HG03196 (cell line): ENCODE results near the gene GIMAP7.
"Not testable (repeated sequence)": the region's sequence is repeated elsewhere in the genome, so short reads cannot be mapped to it uniquely, and the experiment has no call there.

Experiments used
- ATAC-seq: cut with Tn5 transposase; IDR thresholded peaks from one replicate; pipeline ENCODE4 v1.9.1; 2021; ENCODE audit not compliant: unreplicated experiment

Gene GIMAP7

DNA sequence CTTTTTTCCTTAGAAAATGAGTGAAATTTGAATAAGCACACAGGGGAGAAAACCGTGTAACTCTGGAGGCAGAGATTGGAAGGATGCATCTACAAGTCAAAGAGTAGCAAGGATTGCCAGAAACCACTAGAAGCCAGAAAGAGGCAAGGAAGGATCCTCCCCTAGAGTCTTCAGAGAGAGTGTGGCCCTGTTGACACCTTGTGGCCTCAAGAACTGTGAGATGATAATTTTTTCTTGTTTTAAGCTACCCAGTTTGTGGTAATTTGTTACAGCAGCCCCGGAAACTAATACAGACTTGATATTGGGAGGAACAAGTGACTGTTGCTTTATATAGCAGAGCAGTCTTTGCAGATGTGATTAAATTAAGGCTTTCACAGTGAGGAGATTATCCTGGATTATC is 3.6 kb upstream of the GIMAP7 start:
- ATAC-seq, result no peak

- ATAC-seq, result no peak
These were observed 914 bp upstream of the GIMAP7 start for GRCh38 chr7:150513758-150514157.

- ATAC-seq, result peak; percentile 35
These were observed 826 bp downstream of the GIMAP7 start for GRCh38 chr7:150515248-150516147.

- ATAC-seq, result no peak
These were observed 2.5 kb downstream of the GIMAP7 start for GRCh38 chr7:150516956-150517745.

DNA sequence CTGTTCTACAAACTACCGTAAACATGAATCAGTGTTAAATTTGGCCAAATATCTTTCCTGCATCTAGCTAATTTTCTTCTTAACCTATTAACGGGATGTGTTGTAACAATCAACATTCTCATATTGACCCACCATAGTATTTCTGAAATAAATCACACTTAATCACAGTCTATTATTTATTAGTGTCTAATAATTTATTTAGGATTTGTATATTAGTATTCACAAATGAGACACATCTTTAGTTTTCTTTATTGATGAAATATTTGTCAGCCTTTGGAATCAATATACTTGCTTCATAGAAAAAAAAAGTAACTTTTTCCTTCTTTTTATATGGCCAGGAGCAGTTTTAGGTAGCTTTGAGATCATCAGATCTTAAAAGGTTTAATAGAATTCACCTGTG is 4.6 kb downstream of the GIMAP7 start:
- ATAC-seq, result no peak

- no peak for ATAC-seq
These were observed 5.5 kb downstream of the GIMAP7 start for GRCh38 chr7:150520145-150520544.

DNA sequence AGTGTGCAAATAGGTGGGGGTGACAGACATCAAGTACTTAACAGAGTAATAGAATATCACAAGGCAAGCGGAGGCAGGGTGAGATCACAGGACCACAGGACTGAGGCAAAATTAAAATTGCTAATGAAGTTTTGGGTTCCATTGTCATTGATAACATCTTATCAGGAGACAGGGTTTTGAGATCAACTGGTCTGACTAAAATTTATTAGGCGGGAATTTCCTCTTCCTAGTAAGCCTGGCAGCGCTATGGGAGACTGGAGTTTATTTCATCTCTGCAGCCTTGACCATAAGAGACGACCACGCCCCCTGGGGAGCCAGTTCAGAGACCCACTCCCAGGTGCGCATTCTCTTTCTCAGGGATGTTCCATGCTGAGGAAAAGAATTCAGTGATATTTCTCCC is 8.3 kb downstream of the GIMAP7 start:
- ATAC-seq, result not testable (repeated sequence)

DNA sequence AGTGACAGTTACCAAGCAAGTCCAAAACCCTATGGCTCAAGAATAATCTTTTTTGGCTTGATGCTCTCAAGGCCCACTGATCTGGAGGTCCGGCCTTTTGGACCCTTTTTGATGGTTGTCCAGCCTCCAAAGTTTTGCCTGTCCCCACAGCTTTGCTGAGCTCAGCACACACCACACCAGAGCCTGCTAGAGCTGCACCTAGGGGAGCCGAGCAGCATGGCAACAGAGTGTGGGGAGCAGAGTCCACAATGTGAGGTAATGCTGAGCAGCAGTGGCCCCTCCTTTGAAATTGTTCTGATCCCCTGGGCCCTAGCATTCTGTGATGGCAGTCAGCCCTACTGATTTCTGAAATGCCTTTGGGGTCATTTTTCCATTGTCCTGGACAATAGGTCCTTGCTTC is 9.3 kb downstream of the GIMAP7 start:
- ATAC-seq, result no peak

DNA sequence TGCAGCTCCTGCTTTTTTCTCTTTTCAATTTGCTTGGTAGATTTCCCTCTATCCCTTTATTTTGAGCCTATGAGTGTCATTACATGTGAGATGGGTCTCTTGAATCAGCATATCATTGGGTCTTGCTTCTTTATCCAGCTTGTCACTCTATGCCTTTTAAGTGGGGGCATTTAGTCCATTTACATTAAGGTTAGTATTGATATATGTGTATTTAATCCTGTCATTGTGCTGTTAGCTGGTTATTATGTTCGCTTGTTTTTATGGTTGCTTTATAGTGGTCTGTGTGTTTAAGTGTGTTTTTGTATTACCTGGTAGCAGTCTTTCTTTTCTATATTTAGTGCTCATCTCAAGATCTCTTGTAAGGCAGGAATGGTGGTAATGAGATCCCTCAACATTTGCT is 17.0 kb downstream of the GIMAP7 start:
- no peak for ATAC-seq

DNA sequence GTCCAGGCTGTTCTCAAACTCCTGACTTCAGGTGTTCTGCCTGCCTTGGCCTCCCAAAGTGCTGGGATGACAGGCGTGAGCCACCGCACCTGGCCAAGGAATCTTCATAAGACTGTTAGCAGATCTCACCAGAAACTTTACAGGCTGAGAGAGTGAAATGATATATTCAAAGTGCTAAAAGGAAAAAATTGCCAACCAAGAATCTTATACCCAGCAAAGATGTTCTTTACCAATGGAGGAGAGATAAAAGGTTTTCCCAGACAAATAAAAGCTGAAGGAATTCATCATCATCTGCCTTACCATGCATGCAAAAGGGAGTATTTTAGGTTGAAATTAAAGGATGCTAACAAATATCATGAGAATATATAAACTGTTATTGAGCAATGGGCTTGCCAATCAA is 23.6 kb downstream of the GIMAP7 start:
- no peak for ATAC-seq

GRCh38 chr7:150553163-150553562 is 38.5 kb downstream of the GIMAP7 start:
- ATAC-seq, result no peak

GRCh38 chr7:150556521-150557138 is 42.0 kb downstream of the GIMAP7 start:
- no peak for ATAC-seq

DNA sequence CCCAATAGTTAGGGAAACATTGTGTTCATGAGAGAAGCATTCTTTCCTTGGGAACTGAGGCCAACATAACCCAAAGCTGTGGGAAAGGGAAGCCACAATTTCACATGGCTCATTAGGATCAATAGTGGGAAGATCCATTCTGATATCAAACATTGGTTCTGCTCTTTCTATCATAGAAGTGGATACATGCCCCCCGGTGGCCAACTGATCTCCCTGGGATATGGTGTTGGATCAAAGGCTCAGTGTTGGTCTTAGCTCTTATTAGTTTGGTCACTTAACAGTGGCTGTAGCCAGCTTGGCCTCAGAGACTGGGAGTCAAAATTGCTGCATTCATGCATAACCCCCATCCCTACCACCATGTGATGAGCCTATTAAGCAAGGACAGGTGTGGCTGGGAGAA is 45.8 kb downstream of the GIMAP7 start:
- ATAC-seq, result no peak

GRCh38 chr7:150562919-150563318 is 48.2 kb downstream of the GIMAP7 start:
- no peak for ATAC-seq

DNA sequence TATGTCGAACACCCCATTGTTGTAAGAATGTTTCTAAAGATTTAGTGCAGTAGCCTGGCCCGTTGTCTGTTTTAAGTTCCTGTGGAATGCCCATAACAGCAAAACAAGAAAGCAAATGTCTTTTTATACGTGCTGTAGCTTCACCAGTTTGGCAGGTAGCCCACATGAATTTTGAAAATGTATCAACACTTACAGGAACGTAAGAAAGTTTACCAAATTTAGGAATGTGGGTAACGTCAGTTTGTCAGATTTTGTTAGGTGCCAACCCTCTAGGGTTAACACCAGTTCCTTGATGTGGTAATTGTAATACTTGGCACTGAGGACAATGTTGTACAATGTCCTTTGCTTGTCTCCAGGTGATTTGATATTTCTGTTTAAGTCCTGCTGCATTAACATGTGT is 49.3 kb downstream of the GIMAP7 start:
- ATAC-seq, result no peak

GRCh38 chr7:150564566-150564965 is 49.9 kb downstream of the GIMAP7 start:
- ATAC-seq, result no peak

DNA sequence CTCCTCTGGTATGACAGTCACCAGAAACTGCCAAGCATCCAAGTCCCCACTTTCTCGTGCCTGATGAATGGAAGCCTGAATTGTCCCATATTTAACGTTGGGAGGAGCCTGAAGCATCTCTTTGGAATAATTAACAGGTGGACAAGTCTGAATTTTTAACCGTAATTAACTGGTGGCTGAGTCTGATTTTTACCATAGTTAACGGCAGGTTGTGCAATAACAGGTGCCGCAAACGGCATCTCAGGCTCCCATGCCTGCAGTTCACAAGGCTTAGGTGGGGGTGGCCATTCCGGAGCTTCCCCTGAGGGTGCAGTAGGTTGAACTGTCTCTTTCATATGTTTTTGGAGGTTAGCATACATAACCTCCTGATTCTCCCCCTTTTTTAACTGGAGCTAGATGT is 50.6 kb downstream of the GIMAP7 start:
- ATAC-seq, result no peak

- no peak for ATAC-seq
These were observed 51.5 kb downstream of the GIMAP7 start for GRCh38 chr7:150566123-150566522.

DNA sequence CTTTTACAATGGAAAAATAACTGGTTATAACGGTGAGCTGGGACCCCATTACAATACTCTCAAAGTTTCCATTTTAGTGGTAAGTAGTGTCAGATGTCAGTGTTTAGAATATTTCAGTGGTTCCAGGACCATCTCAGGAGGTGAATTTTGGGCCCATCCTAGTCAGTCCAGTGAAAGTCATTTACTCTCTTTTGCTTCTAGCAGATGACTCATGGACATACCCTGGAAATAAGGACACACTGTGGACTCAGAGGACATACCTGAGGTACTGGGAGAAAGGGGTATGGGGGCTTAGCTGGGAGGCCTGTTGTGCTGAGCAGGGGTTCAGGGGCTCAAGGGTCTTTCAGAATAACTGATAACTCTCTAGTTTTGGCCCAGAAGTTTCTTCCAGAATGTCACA is 51.9 kb downstream of the GIMAP7 start:
- ATAC-seq, result no peak

GRCh38 chr7:150567169-150567568 is 52.5 kb downstream of the GIMAP7 start, which contains the start of gene GIMAP4:
Gene GIMAP4 (plus strand): TSS chr7:150567390. CDS start chr7:150569902, 2,512 bp downstream.
- ATAC-seq, result no peak

- no peak for ATAC-seq
These were observed 53.2 kb downstream of the GIMAP7 start for GRCh38 chr7:150567871-150568301.

DNA sequence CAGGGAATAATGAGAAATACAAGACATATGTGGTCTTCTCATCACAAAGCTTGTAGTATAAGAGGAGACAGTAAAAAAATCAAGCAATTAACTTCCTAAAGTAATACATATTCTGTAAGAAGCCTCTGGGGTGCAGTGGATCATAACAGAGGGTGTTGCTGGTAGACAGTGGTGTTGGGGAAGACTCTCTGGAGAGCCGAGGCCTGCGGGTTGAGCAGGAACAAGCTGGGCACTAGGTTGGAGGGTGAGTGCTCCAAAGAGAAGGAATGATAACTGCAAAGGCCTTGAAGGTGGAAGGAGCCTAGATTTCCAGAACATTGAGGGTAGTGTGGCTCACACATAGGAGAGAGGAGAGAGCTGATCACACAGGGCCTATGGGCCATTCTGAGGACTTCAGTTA is 54.0 kb downstream of the GIMAP7 start:
- no peak for ATAC-seq
